IMR-90 (cell line): ENCODE data around the gene KCNMA1. TPM values are rescaled to one million over a fixed set of nuclear protein-coding genes. Genes with fewer than 3 reads are reported as not detected.

Experiments used
- ATAC-seq: fragments of 200-7000 bp; cut with Tn5 transposase; 2 replicates; pipeline ENCODE4 v1.9.1; 2020; ENCODE audit warnings: low read depth, mild to moderate bottlenecking, moderate library complexity
- BruUV-seq: library from RNA; stranded (reverse); fragments of 400-500 nt; replicated peaks from 2 replicates; lab custom pipeline; 2021; lab: Mats Ljungman, UMichigan
- CTCF ChIA-PET: fragments of 300-600 bp; formaldehyde crosslinking; extraction: SDS; loops from one replicate; lab custom pipeline; 2021; ENCODE audit warnings: antibody characterized with exemption; lab: Yijun Ruan, JAX
- POLR2A ChIA-PET: fragments of 300-600 bp; sonication (Branson Sonifier 250); formaldehyde crosslinking; loops from one replicate; lab custom pipeline; 2022; ENCODE audit warnings: antibody characterized with exemption; ENCODE audit not compliant: unreplicated experiment; lab: Charles Lee
- DNase-seq: peaks from one replicate; pipeline ENCODE4 v3.0.0; 2013
- H2AFZ ChIP-seq: replicated peaks from 2 replicates; pipeline ENCODE3; 2013; ENCODE audit warnings: low read length, mild to moderate bottlenecking; ENCODE audit not compliant: poor library complexity
- H2AK5ac ChIP-seq: 2 replicates; pipeline ENCODE4 v1.6.1; 2013; ENCODE audit warnings: low read depth, low read length, inconsistent platforms
- H2AK9ac ChIP-seq: replicated peaks from 2 replicates; pipeline ENCODE3; 2013; ENCODE audit warnings: mild to moderate bottlenecking, low read depth, low read length, moderate library complexity; ENCODE audit not compliant: poor library complexity
- H2BK120ac ChIP-seq: 2 replicates; pipeline ENCODE4 v1.6.1; 2013; ENCODE audit warnings: low read depth, low read length, inconsistent platforms
- H2BK15ac ChIP-seq: 3 replicates; pipeline ENCODE4 v1.6.1; 2013; ENCODE audit warnings: low read depth, low read length, inconsistent platforms
- H2BK20ac ChIP-seq: 2 replicates; pipeline ENCODE4 v1.6.1; 2013; ENCODE audit warnings: low read depth, mild to moderate bottlenecking, inconsistent platforms, low read length, moderate library complexity
- H2BK5ac ChIP-seq: 2 replicates; pipeline ENCODE4 v1.6.1; 2013; ENCODE audit warnings: mild to moderate bottlenecking, low read depth, low read length, inconsistent platforms; ENCODE audit not compliant: poor library complexity, severe bottlenecking
- H3K14ac ChIP-seq: replicated peaks from 2 replicates; pipeline ENCODE4 v1.6.1; 2013; ENCODE audit warnings: low read depth, low read length, inconsistent platforms
- H3K18ac ChIP-seq: 2 replicates; pipeline ENCODE4 v1.6.1; 2013; ENCODE audit warnings: low read depth, low read length, control low read depth
- H3K23ac ChIP-seq: 2 replicates; pipeline ENCODE4 v1.6.1; 2013; ENCODE audit warnings: low read depth, low read length, inconsistent platforms
- H3K27ac ChIP-seq: 2 replicates; pipeline ENCODE4 v1.5.1; 2013; ENCODE audit warnings: mild to moderate bottlenecking, control low read depth, low read length; ENCODE audit not compliant: insufficient read depth
- H3K27me3 ChIP-seq: 2 replicates; pipeline ENCODE4 v1.6.1; 2013; ENCODE audit warnings: low read length; ENCODE audit not compliant: control insufficient read depth, insufficient read depth
- H3K36me3 ChIP-seq: 2 replicates; pipeline ENCODE4 v1.6.1; 2013; ENCODE audit warnings: low read length, mixed read lengths; ENCODE audit not compliant: control insufficient read depth, insufficient read depth
- H3K4ac ChIP-seq: 2 replicates; pipeline ENCODE4 v1.6.1; 2013; ENCODE audit warnings: low read depth, low read length, inconsistent platforms
- H3K4me1 ChIP-seq: 2 replicates; pipeline ENCODE4 v1.6.1; 2013; ENCODE audit warnings: low read length, mixed read lengths; ENCODE audit not compliant: control insufficient read depth, insufficient read depth
- H3K4me2 ChIP-seq: 2 replicates; pipeline ENCODE4 v1.6.1; 2013; ENCODE audit warnings: low read depth, mild to moderate bottlenecking, control low read depth, low read length, moderate library complexity
- H3K4me3 ChIP-seq: 2 replicates; pipeline ENCODE4 v1.5.1; 2013; ENCODE audit warnings: low read depth, mild to moderate bottlenecking, control low read depth, low read length, moderate library complexity; ENCODE audit not compliant: insufficient read depth
- H3K56ac ChIP-seq: 2 replicates; pipeline ENCODE4 v1.6.1; 2013; ENCODE audit warnings: low read length, inconsistent platforms; ENCODE audit not compliant: insufficient read depth; ENCODE audit errors: extremely low read depth
- H3K79me1 ChIP-seq, 2 experiments: 2 replicates each; pipeline ENCODE4 v1.6.1; 2013; ENCODE audit warnings: low read length in 2 of 2, inconsistent platforms in 1 of 2, low read depth in 1 of 2
- H3K9ac ChIP-seq: 2 replicates; pipeline ENCODE4 v1.6.1; 2013; ENCODE audit warnings: low read depth, low read length, control low read depth
- H3K9me1 ChIP-seq: 2 replicates; pipeline ENCODE4 v1.6.1; 2013; ENCODE audit warnings: low read length, inconsistent platforms; ENCODE audit not compliant: insufficient read depth
- H3K9me3 ChIP-seq: 2 replicates; pipeline ENCODE4 v1.6.1; 2013; ENCODE audit warnings: low read length; ENCODE audit not compliant: control insufficient read depth, insufficient read depth
- H4K20me1 ChIP-seq: 2 replicates; pipeline ENCODE4 v1.6.1; 2013; ENCODE audit warnings: low read length, inconsistent platforms; ENCODE audit not compliant: insufficient read depth
- H4K5ac ChIP-seq: 2 replicates; pipeline ENCODE4 v1.6.1; 2013; ENCODE audit warnings: mild to moderate bottlenecking, low read depth, low read length, control low read depth
- H4K8ac ChIP-seq, 2 experiments: 2 replicates each; pipeline ENCODE4 v1.6.1; 2013; ENCODE audit warnings: low read depth in 2 of 2, low read length in 2 of 2, control low read depth in 1 of 2, inconsistent platforms in 1 of 2
- H4K91ac ChIP-seq: 2 replicates; pipeline ENCODE4 v1.6.1; 2013; ENCODE audit warnings: low read depth, low read length, inconsistent platforms; ENCODE audit not compliant: insufficient read depth
- BHLHE40 ChIP-seq: fragments of 150-350 bp; IDR thresholded peaks from 2 replicates; pipeline ENCODE4 v1.6.1; 2016; ENCODE audit warnings: mild to moderate bottlenecking, low read depth, low read length
- CEBPB ChIP-seq: IDR thresholded peaks from 2 replicates; pipeline ENCODE4 v1.6.1; 2012; ENCODE audit warnings: low read depth, low read length, improper control_type of control experiment
- CHD1 ChIP-seq: IDR thresholded peaks from 2 replicates; pipeline ENCODE4 v1.6.1; 2012; ENCODE audit warnings: low read depth, low read length, improper control_type of control experiment
- ELK1 ChIP-seq: fragments of 150-350 bp; IDR thresholded peaks from 2 replicates; pipeline ENCODE4 v1.6.1; 2016; ENCODE audit warnings: low read depth, mild to moderate bottlenecking, low read length, moderate library complexity, borderline replicate concordance
- FOS ChIP-seq: fragments of 150-350 bp; IDR thresholded peaks from 2 replicates; pipeline ENCODE4 v1.6.1; 2016; ENCODE audit warnings: low read depth, low read length
- MAFK ChIP-seq: IDR thresholded peaks from 2 replicates; pipeline ENCODE4 v1.6.1; 2012; ENCODE audit warnings: low read depth, low read length, improper control_type of control experiment
- MAZ ChIP-seq: IDR thresholded peaks from 2 replicates; pipeline ENCODE4 v1.6.1; 2012; ENCODE audit warnings: low read depth, mild to moderate bottlenecking, low read length, improper control_type of control experiment, moderate library complexity, borderline replicate concordance
- MXI1 ChIP-seq: IDR thresholded peaks from 2 replicates; pipeline ENCODE4 v1.6.1; 2012; ENCODE audit warnings: low read depth, mild to moderate bottlenecking, low read length, moderate library complexity, borderline replicate concordance
- NFE2L2 ChIP-seq: fragments of 150-350 bp; IDR thresholded peaks from 2 replicates; pipeline ENCODE4 v1.6.1; 2016; ENCODE audit warnings: low read depth, mild to moderate bottlenecking, low read length
- POLR2A ChIP-seq: IDR thresholded peaks from 2 replicates; pipeline ENCODE4 v1.6.1; 2012; ENCODE audit warnings: mild to moderate bottlenecking, low read depth, low read length
- RAD21 ChIP-seq: IDR thresholded peaks from 2 replicates; pipeline ENCODE4 v1.6.1; 2012; ENCODE audit warnings: low read length, improper control_type of control experiment
- RCOR1 ChIP-seq: IDR thresholded peaks from 2 replicates; pipeline ENCODE4 v1.6.1; 2012; ENCODE audit warnings: mild to moderate bottlenecking, low read length, improper control_type of control experiment; ENCODE audit not compliant: insufficient replicate concordance
- RFX5 ChIP-seq: IDR thresholded peaks from 2 replicates; pipeline ENCODE4 v1.8.0; 2012; ENCODE audit warnings: low read depth, mild to moderate bottlenecking, low read length, moderate library complexity
- SMC3 ChIP-seq: fragments of 150-350 bp; IDR thresholded peaks from 2 replicates; pipeline ENCODE4 v1.6.1; 2016; ENCODE audit warnings: low read depth, mild to moderate bottlenecking, antibody characterized with exemption, low read length, moderate library complexity
- WGBS, 2 experiments: methylation state at CpG; one replicate each; pipeline versions ENCODE4 v1.1.5 to v1.1.7; 2013; ENCODE audit warnings: missing lambda C conversion rate in 2 of 2; ENCODE audit not compliant: insufficient read length in 1 of 2; ENCODE audit errors: extremely low coverage in 2 of 2; 5-methylcytosine and 5-hydroxymethylcytosine counted together
- dilution Hi-C: fragments of 300-500 bp; cut with HindIII; formaldehyde crosslinking; loops from one replicate; pipeline ENCODE4 v1.14.3; 2018; ENCODE audit warnings: low sequenced_read_pairs; ENCODE audit not compliant: unreplicated experiment
- in situ Hi-C: fragments of 300-500 bp; cut with MboI; formaldehyde crosslinking; loops from 3 replicates; pipeline ENCODE4 v1.14.3; 2019; ENCODE audit warnings: low sequenced_read_pairs, inconsistent platforms, mixed read lengths
- intact Hi-C: fragments of 100-400 bp; cut with micrococcal nuclease; formaldehyde crosslinking; loops from 2 replicates; pipeline ENCODE4 v1.10.0; 2022
- polyA plus RNA-seq, 3 experiments: library from polyadenylated mRNA; depleted of rRNA; stranded (reverse); fragments of >200 nt; gene quantifications; 2 replicates each; pipeline ENCODE4 v1.2.3, GENCODE V29; 2012; ENCODE audit warnings: low replicate concordance in 1 of 3
- total RNA-seq: library from RNA; depleted of rRNA; stranded (reverse); fragments of >200 nt; gene quantifications from 2 replicates; pipeline ENCODE4 v1.2.3, GENCODE V29; 2012
- TF ChIP-seq, protein P1 (sequence below): fragments of 150-350 bp; IDR thresholded peaks from 2 replicates; pipeline ENCODE4 v1.6.1; 2017; ENCODE audit warnings: mild to moderate bottlenecking, antibody characterized with exemption, low read length, low read depth
- TF ChIP-seq, protein P2 (sequence below): conservative IDR thresholded peaks from 2 replicates; pipeline ENCODE4 v1.5.1; 2012; ENCODE audit warnings: mild to moderate bottlenecking, low read depth, low read length, improper control_type of control experiment

Gene KCNMA1
- total and polyA plus RNA-seq, 2 of the 4 experiments (the other 2 are of a cell fraction), result 25.6 to 29.6 TPM

- WGBS, 2 experiments, result 83% methylated on average over 4 of the region's 4 CpGs; no CpG with 5 or more reads in 1 of the 2 experiments
Observed at GRCh38 chr10:77034240-77034639, 603.4 kb downstream of the KCNMA1 start.

More at GRCh38 chr10:77034240-77034639, 603.4 kb downstream of the KCNMA1 start:
- Histone ChIP-seq H4K20me1 (no peaks in the 10 kb centered on the region), H2BK5ac (no peak overlapping the region), H3K4me1 (peaks cover 3% of the 10 kb centered on the region; the same call in 1 of the 2 replicates), H4K91ac (no peak overlapping the region), H3K4me2 (no peak overlapping the region), H4K5ac (no peak overlapping the region), H2AK9ac (no peak overlapping the region), H2BK120ac (no peak overlapping the region), H4K8ac (no peak overlapping the region), H2AK5ac (no peak overlapping the region), H3K79me1 (no peaks in the 10 kb centered on the region), H2AFZ (no peak overlapping the region), H3K9me3 (no peaks in the 10 kb centered on the region), H3K4me3 (no peak overlapping the region), H3K4ac (no peak overlapping the region), H2BK15ac (no peak overlapping the region), H3K9ac (no peak overlapping the region), H2BK20ac (no peak overlapping the region), H3K27me3 (no peaks in the 10 kb centered on the region; the same call in 1 of the 2 replicates), H3K18ac (no peak overlapping the region), H3K14ac (no peak overlapping the region), H3K23ac (no peak overlapping the region), H3K56ac (no peak overlapping the region), H3K36me3 (no peaks in the 10 kb centered on the region), H3K9me1 (0 out of 2 replicates have a peak, but pooled peaks cover 6% of the 10 kb centered on the region), H3K27ac (no peak overlapping the region)
- dilution Hi-C loops, result no loop called here
- ChIA-PET CTCF (interaction anchor here (1.4 kb wide), 1 partner anchor 29 kb away, joined by 4 read pairs; no protein-coding TSS in a partner anchor), POLR2A (no interaction called here)
- in situ Hi-C loops, result no loop called here
- intact Hi-C loops, result no loop called here
- ATAC-seq (no peak), DNase-seq (no peak)
- TF ChIP-seq ELK1 (no peak), MXI1 (no peak), CHD1 (no peak), RCOR1 (no peak), NFE2L2 (no peak), MAFK (no peak), SMC3 (no peak), RAD21 (no peak), MAZ (no peak), CEBPB (no peak), FOS (no peak), RFX5 (no peak), POLR2A (no peak), BHLHE40 (no peak)
- TF ChIP-seq, protein P1, sequence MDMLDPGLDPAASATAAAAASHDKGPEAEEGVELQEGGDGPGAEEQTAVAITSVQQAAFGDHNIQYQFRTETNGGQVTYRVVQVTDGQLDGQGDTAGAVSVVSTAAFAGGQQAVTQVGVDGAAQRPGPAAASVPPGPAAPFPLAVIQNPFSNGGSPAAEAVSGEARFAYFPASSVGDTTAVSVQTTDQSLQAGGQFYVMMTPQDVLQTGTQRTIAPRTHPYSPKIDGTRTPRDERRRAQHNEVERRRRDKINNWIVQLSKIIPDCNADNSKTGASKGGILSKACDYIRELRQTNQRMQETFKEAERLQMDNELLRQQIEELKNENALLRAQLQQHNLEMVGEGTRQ, result no peak
- TF ChIP-seq, protein P2, sequence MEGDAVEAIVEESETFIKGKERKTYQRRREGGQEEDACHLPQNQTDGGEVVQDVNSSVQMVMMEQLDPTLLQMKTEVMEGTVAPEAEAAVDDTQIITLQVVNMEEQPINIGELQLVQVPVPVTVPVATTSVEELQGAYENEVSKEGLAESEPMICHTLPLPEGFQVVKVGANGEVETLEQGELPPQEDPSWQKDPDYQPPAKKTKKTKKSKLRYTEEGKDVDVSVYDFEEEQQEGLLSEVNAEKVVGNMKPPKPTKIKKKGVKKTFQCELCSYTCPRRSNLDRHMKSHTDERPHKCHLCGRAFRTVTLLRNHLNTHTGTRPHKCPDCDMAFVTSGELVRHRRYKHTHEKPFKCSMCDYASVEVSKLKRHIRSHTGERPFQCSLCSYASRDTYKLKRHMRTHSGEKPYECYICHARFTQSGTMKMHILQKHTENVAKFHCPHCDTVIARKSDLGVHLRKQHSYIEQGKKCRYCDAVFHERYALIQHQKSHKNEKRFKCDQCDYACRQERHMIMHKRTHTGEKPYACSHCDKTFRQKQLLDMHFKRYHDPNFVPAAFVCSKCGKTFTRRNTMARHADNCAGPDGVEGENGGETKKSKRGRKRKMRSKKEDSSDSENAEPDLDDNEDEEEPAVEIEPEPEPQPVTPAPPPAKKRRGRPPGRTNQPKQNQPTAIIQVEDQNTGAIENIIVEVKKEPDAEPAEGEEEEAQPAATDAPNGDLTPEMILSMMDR, result no peak
- BruUV-seq, result no TSS peak
